ENCODE results near the gene UMODL1.

The UMODL1 gene

DNA sequence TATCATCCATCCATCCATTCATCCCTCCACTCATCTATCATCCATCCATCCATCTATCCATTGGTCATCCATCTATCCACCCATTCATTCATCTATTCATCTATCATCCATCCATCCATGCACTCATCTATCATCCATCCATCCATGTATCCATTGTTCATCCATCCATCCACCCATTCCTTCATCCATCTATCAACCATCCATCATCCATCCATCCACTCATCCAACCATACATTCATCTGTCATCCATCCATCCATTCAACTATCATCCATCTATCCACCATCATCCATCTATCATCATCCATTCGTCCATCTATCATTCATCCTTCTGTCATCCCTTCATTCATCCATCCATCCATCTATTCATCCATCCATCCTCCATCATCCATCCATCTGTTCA is 61.1 kb downstream of the UMODL1 start:
- no peak overlapping the region for H3K27ac ChIP-seq (ENCODE audit: low read depth, low read length)
- H3K9me3 ChIP-seq (ENCODE audit: low read length) = no peaks in the 10 kb centered on the region
- H3K4me1 ChIP-seq (ENCODE audit: insufficient read depth, low read length) = no peaks in the 10 kb centered on the region
- H3K4me3 ChIP-seq (ENCODE audit: low read depth in 1 of 2, low read length in 2 of 2) = no peak overlapping the region
- no peaks in the 10 kb centered on the region for H3K27me3 ChIP-seq (ENCODE audit: control insufficient read depth in 1 of 2, insufficient read depth in 2 of 2, low read length in 2 of 2)
- H3K9ac ChIP-seq (ENCODE audit: low read length) = no peak overlapping the region
- no peaks in the 10 kb centered on the region for H3K36me3 ChIP-seq (ENCODE audit: insufficient read depth, low read length)

DNA sequence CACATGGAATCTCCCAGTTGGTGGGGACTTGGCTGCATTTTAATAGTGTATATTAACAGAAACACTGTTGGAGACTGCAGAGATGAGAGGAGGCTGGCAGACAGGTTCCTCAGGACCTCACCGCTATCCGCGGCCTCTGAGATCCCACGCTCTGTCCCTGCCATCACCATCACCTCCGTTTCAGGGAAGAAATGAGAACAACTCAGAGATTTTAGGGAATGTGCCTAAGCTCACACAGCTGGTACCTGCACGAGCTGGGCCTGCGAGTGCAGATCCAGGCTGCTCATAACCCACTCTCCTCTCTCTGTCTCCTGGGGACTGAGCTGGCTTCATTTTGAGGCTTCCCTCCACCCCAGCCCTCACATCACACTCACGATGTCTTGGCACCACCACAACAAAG is 62.0 kb downstream of the UMODL1 start:
- no peaks in the 10 kb centered on the region for H3K36me3 ChIP-seq (ENCODE audit: insufficient read depth, low read length)
- H3K9ac ChIP-seq (ENCODE audit: low read length) = no peak overlapping the region
- H3K4me1 ChIP-seq (ENCODE audit: insufficient read depth, low read length) = no peaks in the 10 kb centered on the region
- no peak overlapping the region for H3K4me3 ChIP-seq (ENCODE audit: low read depth in 1 of 2, low read length in 2 of 2)
- H3K27me3 ChIP-seq (ENCODE audit: control insufficient read depth in 1 of 2, insufficient read depth in 2 of 2, low read length in 2 of 2) = no peaks in the 10 kb centered on the region
- H3K27ac ChIP-seq (ENCODE audit: low read depth, low read length) = no peak overlapping the region
- no peaks in the 10 kb centered on the region for H3K9me3 ChIP-seq (ENCODE audit: low read length)

DNA sequence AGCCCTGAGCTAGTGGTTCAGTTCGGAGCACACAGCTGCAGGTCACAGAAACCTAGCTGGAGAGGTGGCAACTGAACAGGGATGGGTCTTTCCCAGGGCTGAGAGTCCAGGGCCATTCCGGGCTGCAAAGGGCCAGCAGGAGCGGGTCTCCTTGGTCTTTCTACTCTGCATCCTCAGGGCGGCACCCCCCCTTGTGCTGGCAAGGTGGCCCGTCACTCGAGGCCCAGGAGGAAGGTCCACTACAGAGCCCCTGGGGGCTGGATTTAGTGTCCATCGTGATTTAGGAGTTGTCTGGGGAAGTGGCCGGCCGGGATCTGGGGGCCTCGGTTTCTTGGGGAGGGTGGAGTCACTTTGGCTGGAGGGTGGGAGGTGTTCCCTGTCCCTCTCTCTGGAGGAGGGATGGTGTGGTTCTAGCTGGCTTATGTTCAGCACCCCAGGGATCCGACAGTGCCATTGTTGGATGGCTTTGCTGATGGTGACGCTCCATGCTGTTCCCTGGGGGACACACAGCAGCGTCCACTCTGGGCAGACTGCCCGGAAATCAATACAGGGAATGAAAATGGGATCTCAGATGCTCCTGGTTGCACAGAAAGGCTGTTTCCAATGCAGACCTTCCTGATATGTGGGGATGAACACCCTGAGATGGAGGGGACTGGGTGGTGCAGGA is 64.4 kb downstream of the UMODL1 start:
- Histone ChIP-seq H3K27me3 (ENCODE audit: control insufficient read depth in 1 of 2, insufficient read depth in 2 of 2, low read length in 2 of 2) (no peaks in the 10 kb centered on the region), H3K4me3 (ENCODE audit: low read depth in 1 of 2, low read length in 2 of 2) (no peak overlapping the region), H3K36me3 (ENCODE audit: insufficient read depth, low read length) (no peaks in the 10 kb centered on the region), H3K4me1 (ENCODE audit: insufficient read depth, low read length) (no peaks in the 10 kb centered on the region), H3K9me3 (ENCODE audit: low read length) (no peaks in the 10 kb centered on the region), H3K9ac (ENCODE audit: low read length) (no peak overlapping the region), H3K27ac (ENCODE audit: low read depth, low read length) (no peak overlapping the region)

DNA sequence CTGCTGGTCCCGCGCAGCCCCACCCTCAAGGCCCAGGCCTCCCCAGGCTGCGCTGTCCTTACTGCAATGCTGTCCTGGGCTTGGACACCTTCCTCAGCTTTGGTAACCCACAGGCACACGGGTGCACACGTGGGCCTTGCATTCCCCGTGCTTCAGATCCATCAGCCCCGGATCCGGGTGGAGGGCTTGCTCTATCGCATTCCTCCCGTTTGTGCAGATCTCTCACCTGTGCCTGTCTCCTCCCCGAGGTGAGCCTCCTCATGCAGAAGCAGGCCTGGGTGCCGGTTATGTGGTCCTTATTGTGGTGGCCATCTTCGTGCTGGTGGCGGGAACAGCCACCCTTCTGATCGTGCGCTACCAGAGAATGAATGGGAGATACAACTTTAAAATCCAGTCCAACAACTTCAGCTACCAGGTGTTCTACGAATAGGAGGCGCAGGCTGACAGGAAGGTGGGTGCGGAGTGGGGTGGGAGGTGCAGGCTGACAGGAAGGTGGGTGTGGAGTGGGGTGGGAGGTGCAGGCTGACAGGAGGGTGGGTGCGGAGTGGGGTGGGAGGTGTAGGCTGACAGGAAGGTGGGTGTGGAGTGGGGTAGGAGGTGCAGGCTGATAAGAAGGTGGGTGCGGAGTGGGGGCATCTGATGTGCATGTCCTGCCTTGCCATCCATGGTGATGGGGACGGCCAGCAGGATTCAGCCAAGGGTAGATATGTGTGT is 66.2 kb downstream of the UMODL1 start:
- Histone ChIP-seq H3K27me3 (ENCODE audit: control insufficient read depth in 1 of 2, insufficient read depth in 2 of 2, low read length in 2 of 2) (no peaks in the 10 kb centered on the region), H3K4me3 (ENCODE audit: low read depth in 1 of 2, low read length in 2 of 2) (no peak overlapping the region), H3K27ac (ENCODE audit: low read depth, low read length) (no peak overlapping the region)

DNA sequence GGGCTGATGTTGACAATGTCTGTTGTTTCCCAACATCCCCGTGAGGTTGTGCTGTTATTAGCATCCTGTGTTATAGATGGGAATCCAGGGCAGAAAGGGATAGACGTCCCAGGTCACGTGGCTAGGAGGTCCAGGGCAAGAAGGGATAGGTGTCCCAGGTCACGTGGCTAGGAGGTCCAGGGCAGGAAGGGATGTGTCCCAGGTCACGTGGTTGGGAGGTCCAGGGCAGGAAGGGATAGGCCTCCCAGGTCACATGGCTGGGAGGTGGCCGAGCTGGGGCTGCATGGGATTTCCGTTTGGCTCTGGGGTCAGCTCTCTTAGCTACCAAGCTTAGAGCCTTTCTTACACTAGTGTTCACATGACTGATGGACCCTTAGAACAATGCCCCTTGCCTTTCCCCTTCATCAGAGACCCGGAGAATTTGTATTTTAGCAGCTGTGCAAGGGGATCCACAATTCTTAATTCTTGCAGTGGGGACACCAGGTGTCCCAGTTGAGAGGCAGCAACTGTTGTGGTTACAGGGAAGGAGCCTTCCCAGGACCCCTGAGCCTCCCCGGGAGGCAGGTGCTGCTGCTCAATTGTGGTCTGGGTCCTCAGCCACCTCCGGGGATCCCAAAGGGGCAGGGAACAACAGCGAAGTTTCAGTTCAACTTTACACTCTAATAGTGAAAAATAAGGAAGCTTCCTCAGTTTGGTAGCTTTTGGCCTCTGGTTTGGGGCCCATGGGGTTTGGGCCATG is 69.2 kb downstream of the UMODL1 start:
- Histone ChIP-seq H3K27ac (ENCODE audit: low read depth, low read length) (no peak overlapping the region), H3K9ac (ENCODE audit: low read length) (no peak overlapping the region), H3K4me3 (ENCODE audit: low read depth in 1 of 2, low read length in 2 of 2) (no peak overlapping the region), H3K36me3 (ENCODE audit: insufficient read depth, low read length) (no peaks in the 10 kb centered on the region), H3K9me3 (ENCODE audit: low read length) (no peaks in the 10 kb centered on the region), H3K4me1 (ENCODE audit: insufficient read depth, low read length) (no peaks in the 10 kb centered on the region), H3K27me3 (ENCODE audit: control insufficient read depth in 1 of 2, insufficient read depth in 2 of 2, low read length in 2 of 2) (no peaks in the 10 kb centered on the region)

More for the DNA sequence above, 66.2 kb downstream of the UMODL1 start:
- Histone ChIP-seq H3K36me3 (ENCODE audit: insufficient read depth, low read length) (no peaks in the 10 kb centered on the region), H3K4me1 (ENCODE audit: insufficient read depth, low read length) (no peaks in the 10 kb centered on the region), H3K9me3 (ENCODE audit: low read length) (no peaks in the 10 kb centered on the region), H3K9ac (ENCODE audit: low read length) (no peak overlapping the region)

- Histone ChIP-seq H3K27ac (ENCODE audit: low read depth, low read length) (no peak overlapping the region), H3K9ac (ENCODE audit: low read length) (no peak overlapping the region), H3K4me1 (ENCODE audit: insufficient read depth, low read length) (no peaks in the 10 kb centered on the region), H3K36me3 (ENCODE audit: insufficient read depth, low read length) (no peaks in the 10 kb centered on the region), H3K9me3 (ENCODE audit: low read length) (no peaks in the 10 kb centered on the region), H3K27me3 (ENCODE audit: control insufficient read depth in 1 of 2, insufficient read depth in 2 of 2, low read length in 2 of 2) (no peaks in the 10 kb centered on the region), H3K4me3 (ENCODE audit: low read depth in 1 of 2, low read length in 2 of 2) (no peak overlapping the region)
These were observed 70.5 kb downstream of the UMODL1 start for GRCh38 chr21:42141643-42142042.

- Histone ChIP-seq H3K9ac (ENCODE audit: low read length) (no peak overlapping the region), H3K4me3 (ENCODE audit: low read depth in 1 of 2, low read length in 2 of 2) (no peak overlapping the region), H3K36me3 (ENCODE audit: insufficient read depth, low read length) (no peaks in the 10 kb centered on the region), H3K27ac (ENCODE audit: low read depth, low read length) (no peak overlapping the region), H3K9me3 (ENCODE audit: low read length) (no peaks in the 10 kb centered on the region), H3K27me3 (ENCODE audit: control insufficient read depth in 1 of 2, insufficient read depth in 2 of 2, low read length in 2 of 2) (no peaks in the 10 kb centered on the region), H3K4me1 (ENCODE audit: insufficient read depth, low read length) (no peaks in the 10 kb centered on the region)
These were observed 71.0 kb downstream of the UMODL1 start for GRCh38 chr21:42142141-42142540.

DNA sequence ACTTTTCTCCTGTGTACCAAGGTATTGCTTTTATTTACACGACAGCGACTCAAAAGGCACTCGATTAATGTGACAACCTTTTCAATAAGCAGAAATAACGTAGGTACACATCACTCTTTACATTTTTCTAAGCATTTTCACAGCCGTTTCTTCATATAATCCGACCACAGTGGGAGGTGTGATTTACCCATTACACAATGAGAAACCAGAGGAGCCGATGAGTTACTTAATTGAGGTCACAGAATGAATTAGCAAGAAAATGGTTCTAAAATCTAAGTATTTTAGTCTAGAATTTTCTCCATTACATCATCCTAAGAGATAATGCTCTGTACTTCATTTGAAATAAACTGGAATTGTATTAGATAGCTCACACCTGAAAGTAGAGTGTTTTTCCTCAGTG is 71.5 kb downstream of the UMODL1 start:
- no peaks in the 10 kb centered on the region for H3K9me3 ChIP-seq (ENCODE audit: low read length)
- H3K4me3 ChIP-seq (ENCODE audit: low read depth in 1 of 2, low read length in 2 of 2) = no peak overlapping the region
- H3K36me3 ChIP-seq (ENCODE audit: insufficient read depth, low read length) = no peaks in the 10 kb centered on the region
- no peaks in the 10 kb centered on the region for H3K4me1 ChIP-seq (ENCODE audit: insufficient read depth, low read length)
- no peak overlapping the region for H3K9ac ChIP-seq (ENCODE audit: low read length)
- H3K27ac ChIP-seq (ENCODE audit: low read depth, low read length) = no peak overlapping the region
- no peaks in the 10 kb centered on the region for H3K27me3 ChIP-seq (ENCODE audit: control insufficient read depth in 1 of 2, insufficient read depth in 2 of 2, low read length in 2 of 2)

- H3K4me1 ChIP-seq (ENCODE audit: insufficient read depth, low read length) = no peaks in the 10 kb centered on the region
- H3K9me3 ChIP-seq (ENCODE audit: low read length) = no peaks in the 10 kb centered on the region
- no peak overlapping the region for H3K9ac ChIP-seq (ENCODE audit: low read length)
- no peak overlapping the region for H3K27ac ChIP-seq (ENCODE audit: low read depth, low read length)
- no peak overlapping the region for H3K4me3 ChIP-seq (ENCODE audit: low read depth in 1 of 2, low read length in 2 of 2)
- H3K27me3 ChIP-seq (ENCODE audit: control insufficient read depth in 1 of 2, insufficient read depth in 2 of 2, low read length in 2 of 2) = no peaks in the 10 kb centered on the region
- H3K36me3 ChIP-seq (ENCODE audit: insufficient read depth, low read length) = no peaks in the 10 kb centered on the region
These were observed 72.0 kb downstream of the UMODL1 start for GRCh38 chr21:42143111-42143510.

DNA sequence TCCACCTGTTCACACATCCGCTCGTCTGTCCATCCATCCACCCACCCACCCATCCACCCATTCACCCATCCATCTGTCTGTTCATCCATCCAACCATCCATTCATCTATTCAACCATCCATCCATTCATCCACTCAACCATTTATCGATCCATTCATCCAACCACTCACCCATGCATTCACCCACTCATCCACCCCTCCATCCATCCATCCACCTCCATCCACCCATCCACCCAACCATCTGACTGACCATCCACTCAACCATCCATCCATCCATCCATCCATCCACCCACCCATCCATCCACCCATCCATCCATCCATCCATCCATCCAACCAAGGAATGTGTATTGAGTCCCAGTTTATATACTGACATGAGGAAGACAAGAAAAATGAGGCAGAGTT is 73.1 kb downstream of the UMODL1 start:
- H3K27me3 ChIP-seq (ENCODE audit: control insufficient read depth in 1 of 2, insufficient read depth in 2 of 2, low read length in 2 of 2) = no peaks in the 10 kb centered on the region
- H3K36me3 ChIP-seq (ENCODE audit: insufficient read depth, low read length) = no peaks in the 10 kb centered on the region
- H3K4me1 ChIP-seq (ENCODE audit: insufficient read depth, low read length) = no peaks in the 10 kb centered on the region
- no peak overlapping the region for H3K4me3 ChIP-seq (ENCODE audit: low read depth in 1 of 2, low read length in 2 of 2)
- no peaks in the 10 kb centered on the region for H3K9me3 ChIP-seq (ENCODE audit: low read length)
- no peak overlapping the region for H3K27ac ChIP-seq (ENCODE audit: low read depth, low read length)
- no peak overlapping the region for H3K9ac ChIP-seq (ENCODE audit: low read length)

DNA sequence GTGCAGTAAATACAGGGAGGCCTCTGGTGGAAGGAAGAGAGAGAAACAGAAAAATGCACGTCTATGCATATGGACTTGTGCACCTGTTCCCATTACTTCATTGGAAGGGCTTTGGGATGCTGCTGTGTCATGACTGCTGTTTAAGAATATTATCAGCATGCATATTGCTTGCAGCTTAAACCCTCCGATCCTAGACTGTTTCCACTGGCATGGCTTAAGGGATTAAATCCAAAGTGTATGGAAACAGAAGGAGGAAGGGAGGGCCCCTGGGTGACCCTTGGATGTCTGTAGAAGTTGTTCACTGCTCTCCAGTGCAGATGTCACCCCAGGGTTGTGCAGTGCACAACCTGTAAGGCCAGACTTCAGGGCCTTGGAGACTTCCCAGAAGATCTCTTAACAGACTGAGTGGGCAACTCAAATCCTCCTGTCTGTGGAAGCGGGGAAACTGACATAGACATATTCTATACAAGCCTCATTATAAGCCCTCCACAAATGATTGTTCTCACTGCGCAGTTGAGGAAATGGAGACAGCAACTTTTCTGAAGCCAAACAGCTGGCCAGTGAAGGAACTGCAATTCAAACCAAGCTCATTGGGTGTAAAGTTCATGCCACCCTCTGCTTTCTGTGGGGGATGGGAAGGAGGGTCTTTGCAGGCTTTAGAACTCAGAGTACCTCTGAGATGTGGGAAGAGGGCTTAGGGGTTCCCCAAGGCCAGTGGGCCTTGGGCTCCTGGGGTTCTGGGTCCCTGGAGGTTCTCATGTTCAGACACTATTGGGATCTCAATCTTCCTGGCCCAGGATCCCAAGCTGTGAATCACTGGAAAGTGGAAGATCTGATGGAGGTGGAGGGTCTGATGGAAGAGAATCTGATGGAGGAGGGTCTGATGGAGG is 73.8 kb downstream of the UMODL1 start:
- no peak overlapping the region for H3K4me3 ChIP-seq (ENCODE audit: low read depth in 1 of 2, low read length in 2 of 2)
- H3K27ac ChIP-seq (ENCODE audit: low read depth, low read length) = no peak overlapping the region
- H3K36me3 ChIP-seq (ENCODE audit: insufficient read depth, low read length) = no peaks in the 10 kb centered on the region
- H3K9ac ChIP-seq (ENCODE audit: low read length) = no peak overlapping the region
- H3K9me3 ChIP-seq (ENCODE audit: low read length) = no peaks in the 10 kb centered on the region
- no peaks in the 10 kb centered on the region for H3K27me3 ChIP-seq (ENCODE audit: control insufficient read depth in 1 of 2, insufficient read depth in 2 of 2, low read length in 2 of 2)
- no peaks in the 10 kb centered on the region for H3K4me1 ChIP-seq (ENCODE audit: insufficient read depth, low read length)
